Measurements from ENCODE around the gene ADA.

Gene ADA

DNA sequence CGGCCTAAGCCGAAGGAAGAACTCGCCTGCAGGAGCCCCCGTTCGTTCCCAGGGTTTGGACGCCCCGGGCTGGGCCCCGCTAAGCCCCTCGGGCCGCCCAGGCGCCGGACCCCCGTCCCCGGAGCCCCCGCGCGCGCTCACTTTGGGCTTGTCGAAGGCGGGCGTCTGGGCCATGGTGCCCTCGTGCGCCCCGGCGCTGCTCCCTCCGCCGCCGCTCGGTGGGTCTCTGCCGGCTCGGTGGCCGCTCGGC lies 140 bp downstream of the ADA start:
- in situ Hi-C loops (cut with HindIII; ENCODE audit: low sequenced_read_pairs) = no loop called here
- H3K4me3 ChIP-seq (ENCODE audit: low read depth, low read length) = peak overlapping the region; percentile 59

DNA sequence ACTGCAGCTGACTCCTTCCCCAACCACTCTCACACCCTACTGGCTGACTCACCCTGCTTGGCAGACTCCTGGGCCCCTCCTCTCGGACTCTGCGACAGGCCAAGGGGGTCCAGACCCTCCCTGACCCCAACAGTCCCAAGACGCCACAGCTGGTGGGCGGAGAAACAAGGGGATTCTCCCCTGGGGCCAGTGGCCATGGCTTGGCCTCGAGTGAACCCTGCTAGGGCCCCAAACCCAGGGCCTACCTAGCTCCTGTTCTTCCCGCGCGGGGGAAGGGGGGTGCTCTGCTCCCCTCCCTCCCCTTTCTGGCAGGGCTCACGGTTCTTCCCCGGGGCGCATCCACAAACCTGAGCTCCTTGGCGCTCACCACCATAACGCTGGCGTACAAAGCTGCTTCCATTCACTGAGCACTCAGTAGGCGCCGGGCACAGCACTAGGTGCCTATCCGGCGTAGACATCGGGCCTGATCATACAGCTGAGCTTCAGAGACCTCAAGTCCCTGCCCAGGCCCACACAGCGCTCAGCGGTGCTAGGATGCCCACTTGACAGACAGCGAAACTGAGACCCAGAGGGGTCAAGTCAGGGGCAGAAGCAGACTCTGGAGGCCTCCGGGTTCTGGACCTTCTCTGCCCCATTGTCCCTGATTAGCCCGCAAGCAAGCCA lies 597 bp downstream of the ADA start:
- in situ Hi-C loops (cut with HindIII; ENCODE audit: low sequenced_read_pairs) = no loop called here
- peak overlapping the region; percentile 59 for H3K4me3 ChIP-seq (ENCODE audit: low read depth, low read length)
- DNase-seq (ENCODE audit: low read depth) = no peak
- TF ChIP-seq, protein P1, sequence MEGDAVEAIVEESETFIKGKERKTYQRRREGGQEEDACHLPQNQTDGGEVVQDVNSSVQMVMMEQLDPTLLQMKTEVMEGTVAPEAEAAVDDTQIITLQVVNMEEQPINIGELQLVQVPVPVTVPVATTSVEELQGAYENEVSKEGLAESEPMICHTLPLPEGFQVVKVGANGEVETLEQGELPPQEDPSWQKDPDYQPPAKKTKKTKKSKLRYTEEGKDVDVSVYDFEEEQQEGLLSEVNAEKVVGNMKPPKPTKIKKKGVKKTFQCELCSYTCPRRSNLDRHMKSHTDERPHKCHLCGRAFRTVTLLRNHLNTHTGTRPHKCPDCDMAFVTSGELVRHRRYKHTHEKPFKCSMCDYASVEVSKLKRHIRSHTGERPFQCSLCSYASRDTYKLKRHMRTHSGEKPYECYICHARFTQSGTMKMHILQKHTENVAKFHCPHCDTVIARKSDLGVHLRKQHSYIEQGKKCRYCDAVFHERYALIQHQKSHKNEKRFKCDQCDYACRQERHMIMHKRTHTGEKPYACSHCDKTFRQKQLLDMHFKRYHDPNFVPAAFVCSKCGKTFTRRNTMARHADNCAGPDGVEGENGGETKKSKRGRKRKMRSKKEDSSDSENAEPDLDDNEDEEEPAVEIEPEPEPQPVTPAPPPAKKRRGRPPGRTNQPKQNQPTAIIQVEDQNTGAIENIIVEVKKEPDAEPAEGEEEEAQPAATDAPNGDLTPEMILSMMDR (IDR thresholded peaks at IDR 0.05; ENCODE audit: low read depth, low read length, missing control alignments) = no peak

More for the DNA sequence above, 140 bp downstream of the ADA start:
- DNase-seq (ENCODE audit: low read depth) = no peak
- TF ChIP-seq, protein P1 (IDR thresholded peaks at IDR 0.05; ENCODE audit: low read depth, low read length, missing control alignments) = no peak

DNA sequence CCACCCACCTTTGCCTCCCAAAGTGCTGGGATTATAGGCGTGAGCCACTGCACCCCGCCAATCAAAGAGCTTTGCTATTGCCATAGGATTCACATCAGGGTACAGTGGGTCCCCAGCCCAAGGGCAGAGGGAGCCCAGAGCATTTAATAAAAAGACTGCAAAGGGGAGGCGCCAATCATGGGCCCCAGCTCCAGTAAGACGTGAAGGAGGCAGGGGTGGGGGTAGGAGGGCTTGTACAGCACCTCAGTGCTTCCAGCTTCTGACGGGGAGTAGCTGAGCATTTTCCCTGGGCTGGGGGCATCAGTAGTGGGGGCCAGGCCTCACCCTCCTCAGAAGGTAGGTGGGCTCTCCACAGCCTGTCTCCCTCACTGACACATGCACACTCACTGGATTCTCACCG lies 1.5 kb downstream of the ADA start:
- TF ChIP-seq, protein P1 (IDR thresholded peaks at IDR 0.05; ENCODE audit: low read depth, low read length, missing control alignments) = no peak
- DNase-seq (ENCODE audit: low read depth) = no peak
- in situ Hi-C loops (cut with HindIII; ENCODE audit: low sequenced_read_pairs) = no loop called here
- H3K4me3 ChIP-seq (ENCODE audit: low read depth, low read length) = no peak overlapping the region

DNA sequence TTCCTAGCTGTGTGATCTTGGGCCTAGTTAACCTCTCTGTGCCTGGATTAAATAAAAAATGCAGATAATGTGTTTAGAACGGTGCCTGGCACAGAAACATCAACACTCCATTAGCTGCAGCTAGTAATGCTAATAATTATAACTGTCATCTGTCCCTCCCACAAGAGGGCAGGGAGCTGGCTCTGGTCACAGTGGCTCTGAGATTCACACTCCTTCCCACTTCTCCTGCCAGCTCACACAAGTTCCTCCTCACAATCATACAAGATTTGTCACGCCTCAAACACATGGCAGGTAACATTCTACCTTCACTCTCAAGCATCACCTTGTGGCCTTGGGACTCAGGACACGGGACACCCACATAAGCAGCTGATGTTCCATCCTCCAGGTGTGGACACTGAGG lies 2.4 kb downstream of the ADA start:
- in situ Hi-C loops (cut with HindIII; ENCODE audit: low sequenced_read_pairs) = no loop called here
- TF ChIP-seq, protein P1 (IDR thresholded peaks at IDR 0.05; ENCODE audit: low read depth, low read length, missing control alignments) = no peak
- H3K4me3 ChIP-seq (ENCODE audit: low read depth, low read length) = no peak overlapping the region

DNA sequence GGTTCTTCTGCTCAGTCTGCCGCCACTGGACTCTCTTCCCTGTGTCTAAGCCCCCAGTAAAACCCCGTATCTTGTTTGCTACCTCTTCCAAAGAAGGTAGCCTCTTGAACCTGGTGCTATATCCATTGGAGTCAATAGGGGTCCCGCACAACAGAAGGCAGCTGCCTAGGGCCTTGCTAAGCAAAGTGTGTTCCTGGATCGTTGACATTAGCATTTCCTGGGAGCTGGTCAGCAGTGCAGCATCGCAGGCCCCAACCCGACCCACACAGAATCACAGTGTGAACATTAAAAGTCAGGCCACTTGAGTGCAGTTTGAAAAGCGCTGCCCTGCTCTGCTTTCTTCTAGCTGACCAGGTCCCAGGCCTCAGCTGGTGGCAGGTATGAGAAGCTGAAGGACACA lies 2.9 kb downstream of the ADA start:
- no peak for DNase-seq (ENCODE audit: low read depth)
- TF ChIP-seq, protein P1 (IDR thresholded peaks at IDR 0.05; ENCODE audit: low read depth, low read length, missing control alignments) = no peak
- in situ Hi-C loops (cut with HindIII; ENCODE audit: low sequenced_read_pairs) = no loop called here

More for the DNA sequence above, 2.4 kb downstream of the ADA start:
- no peak for DNase-seq (ENCODE audit: low read depth)

DNA sequence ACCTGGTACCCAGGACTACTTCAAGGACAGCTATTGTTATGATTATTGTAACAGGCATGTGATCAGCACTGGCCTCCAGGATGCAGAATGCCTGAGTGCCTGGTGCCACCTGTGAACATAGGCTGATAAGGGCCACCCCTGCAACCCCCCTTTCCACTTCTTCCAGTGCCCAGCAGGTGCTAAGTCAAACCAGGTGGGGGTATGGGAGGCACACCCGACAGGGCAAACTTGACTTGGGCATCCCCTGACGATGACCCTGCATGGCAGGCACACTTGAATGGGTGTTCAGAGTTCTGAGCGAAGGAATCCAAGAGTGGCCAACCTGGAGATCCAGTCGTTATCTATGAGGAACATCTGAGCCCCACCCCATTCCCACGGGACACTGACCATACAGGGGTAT lies 3.4 kb downstream of the ADA start:
- TF ChIP-seq, protein P1 (IDR thresholded peaks at IDR 0.05; ENCODE audit: low read depth, low read length, missing control alignments) = no peak
- in situ Hi-C loops (cut with HindIII; ENCODE audit: low sequenced_read_pairs) = no loop called here
- H3K4me3 ChIP-seq (ENCODE audit: low read depth, low read length) = no peak overlapping the region
- DNase-seq (ENCODE audit: low read depth) = no peak

More for the DNA sequence above, 2.9 kb downstream of the ADA start:
- no peak overlapping the region for H3K4me3 ChIP-seq (ENCODE audit: low read depth, low read length)

Data from astrocyte of the cerebellum (primary cell).